HG02642 (cell line): ENCODE data around the gene TEX50.
"Not testable (repeated sequence)": the region's sequence is repeated elsewhere in the genome, so short reads cannot be mapped to it uniquely, and the experiment has no call there.

Source experiments
- ATAC-seq: cut with Tn5 transposase; IDR thresholded peaks from one replicate; pipeline ENCODE4 v1.9.1; 2021; ENCODE audit warnings: mild to moderate bottlenecking; ENCODE audit not compliant: unreplicated experiment, poor library complexity

TEX50 gene

DNA sequence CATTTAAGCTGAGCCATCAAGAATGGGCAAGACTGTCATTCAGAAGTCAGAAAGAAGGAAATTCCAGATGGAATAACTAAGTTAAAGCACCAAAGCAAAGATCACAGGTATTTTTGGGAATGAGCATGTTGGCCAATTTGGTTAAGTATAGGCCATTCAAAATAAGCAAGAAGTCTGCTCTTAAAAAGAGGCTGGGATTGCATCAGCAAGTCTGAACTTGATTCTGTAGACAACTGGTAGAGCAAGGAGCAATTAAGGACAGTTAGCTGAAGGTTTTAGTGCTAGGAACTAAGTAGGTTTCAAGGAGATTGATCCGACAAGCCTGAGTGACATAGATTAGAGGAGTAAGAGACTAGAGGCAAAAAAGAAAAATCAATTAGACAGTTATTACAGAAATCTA is 26.1 kb downstream of the TEX50 start:
- ATAC-seq, result no peak

DNA sequence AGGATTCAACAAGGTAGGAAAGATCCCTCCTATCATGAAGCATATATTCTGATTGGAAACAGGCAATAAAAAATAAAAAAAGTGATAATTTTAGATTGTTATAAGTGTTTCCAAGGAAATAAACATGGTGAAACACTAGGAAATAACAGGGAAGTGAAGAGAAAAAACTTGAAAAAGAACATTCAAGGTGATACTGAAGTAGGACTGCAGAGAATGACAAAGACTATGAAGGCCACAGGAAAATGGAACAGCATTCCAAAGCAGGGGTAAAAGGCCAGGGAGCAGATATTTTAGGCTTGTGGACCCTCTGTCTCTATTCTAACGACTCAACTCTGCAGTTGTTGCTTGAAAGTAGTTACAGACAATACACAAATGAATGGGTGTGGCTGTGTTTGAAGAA is 26.6 kb downstream of the TEX50 start:
- ATAC-seq, result no peak

DNA sequence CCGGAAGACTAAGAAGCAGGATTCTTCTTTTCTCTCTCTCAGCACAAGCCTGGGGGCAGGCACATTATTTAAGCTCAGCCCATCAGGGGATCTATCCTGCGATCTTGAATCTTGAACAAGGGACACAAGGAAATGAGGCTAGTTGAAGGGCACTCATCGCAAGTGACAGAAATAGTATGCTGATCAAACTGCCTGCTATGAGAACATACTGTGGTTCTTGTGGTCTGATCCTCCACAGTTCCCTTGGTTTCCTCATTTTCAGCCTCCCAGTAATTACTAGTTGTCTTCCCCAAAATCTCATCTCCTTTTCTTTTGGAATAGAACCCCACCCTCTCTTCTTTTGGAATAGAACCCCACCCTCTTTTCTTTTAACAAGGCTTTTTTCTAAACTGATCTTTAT is 28.0 kb downstream of the TEX50 start:
- ATAC-seq, result no peak

DNA sequence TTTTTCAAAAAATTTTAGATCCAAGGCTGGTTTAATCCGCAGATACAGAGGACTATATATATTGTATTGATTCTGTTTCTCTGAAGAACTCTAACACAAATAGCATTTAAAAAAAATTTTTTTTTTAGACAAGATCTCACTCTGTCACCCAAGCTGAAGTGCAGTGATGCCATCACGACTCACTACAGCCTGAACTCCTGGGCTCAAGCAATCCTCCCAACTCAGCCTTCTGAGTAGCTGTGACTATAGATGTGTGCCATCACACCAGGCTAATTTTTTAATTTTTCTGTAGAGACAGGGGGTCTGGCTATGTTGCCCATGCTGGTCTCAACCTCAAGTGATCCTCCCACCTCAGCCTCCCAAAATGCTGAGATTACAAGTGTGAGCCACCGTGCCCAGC is 31.5 kb downstream of the TEX50 start:
- no peak for ATAC-seq

DNA sequence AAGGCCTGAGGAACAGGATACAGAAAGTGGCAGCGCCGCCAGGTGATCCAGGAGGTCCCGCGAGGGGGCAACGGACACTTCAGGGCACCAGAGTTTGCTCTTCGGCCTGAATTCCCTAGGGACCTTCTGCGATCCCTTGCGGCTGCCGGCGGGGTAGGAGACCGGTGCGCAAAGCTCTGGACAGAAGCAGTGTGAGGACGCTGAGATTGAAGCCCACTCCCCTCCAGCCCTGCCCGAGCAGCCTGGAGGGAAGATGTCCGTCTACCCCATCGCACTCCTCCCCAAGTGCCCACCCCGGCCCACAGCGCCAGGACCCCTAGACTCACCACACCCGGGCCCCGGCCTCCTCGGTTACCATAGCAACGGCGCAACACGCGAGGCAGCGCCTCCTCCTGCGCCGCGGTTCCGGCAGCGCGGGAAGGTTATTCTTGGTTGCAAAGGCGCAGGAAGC is 34.4 kb downstream of the TEX50 start, which contains the start of gene ANKRD45:
Gene ANKRD45 (minus strand): TSS at position 361 of the 451 bp plus-strand sequence. CDS start 10,433 bp downstream, outside the sequence.
- no peak for ATAC-seq

DNA sequence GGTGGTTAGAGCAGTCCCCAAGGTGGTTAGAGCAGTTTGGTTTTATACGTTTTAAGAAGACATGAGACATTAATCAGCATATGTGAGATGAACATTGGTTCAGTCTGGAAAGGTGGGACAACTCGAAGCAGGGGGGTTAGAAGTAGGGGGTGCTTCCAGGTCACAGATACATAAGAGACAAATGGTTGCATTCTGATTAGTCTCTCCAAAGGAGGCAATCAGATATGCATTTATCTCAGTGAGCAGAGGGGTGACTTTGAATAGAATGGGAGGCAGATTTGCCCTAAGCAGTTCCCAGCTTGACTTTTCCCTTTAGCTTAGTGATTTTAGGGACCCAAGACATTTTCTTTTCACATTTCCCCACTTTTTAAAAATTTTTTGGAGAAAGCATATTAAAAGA is 39.4 kb downstream of the TEX50 start:
- ATAC-seq, result not testable (repeated sequence)

DNA sequence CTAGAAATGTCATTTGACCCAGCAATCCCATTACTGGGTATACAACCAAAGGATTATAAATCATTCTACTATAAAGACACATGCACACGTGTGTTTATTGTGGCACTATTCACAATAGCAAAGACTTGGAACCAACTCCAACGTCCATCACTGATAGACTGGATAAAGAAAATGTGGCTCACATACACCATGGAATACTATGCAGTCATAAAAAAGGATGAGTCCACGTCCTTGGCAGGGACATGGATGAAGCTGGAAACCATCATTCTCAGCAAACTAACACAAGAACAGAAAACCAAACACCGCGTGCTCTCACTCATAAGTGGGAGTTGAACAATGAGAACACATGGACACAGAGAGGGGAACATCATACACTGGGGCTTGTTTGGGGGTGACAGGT is 45.0 kb downstream of the TEX50 start:
- not testable (repeated sequence) for ATAC-seq

DNA sequence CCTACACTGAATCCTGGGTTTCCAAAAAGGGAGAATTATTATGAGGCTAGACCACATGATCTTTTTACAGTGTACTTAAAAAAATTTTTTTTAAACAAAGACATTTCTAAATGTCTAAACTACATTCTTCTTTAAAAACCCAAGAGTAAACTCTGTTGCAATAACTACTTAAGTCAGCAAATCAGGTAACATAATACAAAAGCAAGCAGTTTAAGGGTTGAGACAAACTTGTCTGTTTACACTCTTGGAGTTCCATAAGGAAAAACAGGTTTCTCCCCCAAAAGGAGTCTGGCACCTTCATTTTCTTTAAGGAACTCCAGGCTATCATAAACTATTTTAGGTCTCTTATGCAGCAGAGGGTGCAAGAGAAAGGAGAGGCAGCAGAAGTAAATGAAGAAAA is 47.0 kb downstream of the TEX50 start:
- no peak for ATAC-seq

DNA sequence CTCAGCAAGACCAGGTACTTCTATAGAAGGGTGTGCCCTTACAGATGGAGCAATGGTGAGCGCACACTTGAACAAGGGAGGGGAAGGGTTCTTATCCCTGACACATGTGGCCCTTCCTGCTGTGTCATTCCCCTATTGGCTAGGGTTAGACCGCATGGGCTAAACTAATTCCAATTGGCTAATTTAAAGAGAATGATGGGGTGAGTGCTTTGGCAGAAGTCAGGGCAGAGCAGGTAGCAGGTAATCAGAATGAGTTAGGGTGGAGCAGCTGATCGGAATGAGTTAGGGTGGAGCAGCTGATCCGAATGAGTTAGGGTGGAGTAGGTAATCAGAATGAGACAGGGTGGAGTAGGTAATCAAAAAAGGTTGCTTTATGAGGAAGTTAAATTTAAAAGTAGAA is 48.7 kb downstream of the TEX50 start:
- ATAC-seq, result not testable (repeated sequence)

DNA sequence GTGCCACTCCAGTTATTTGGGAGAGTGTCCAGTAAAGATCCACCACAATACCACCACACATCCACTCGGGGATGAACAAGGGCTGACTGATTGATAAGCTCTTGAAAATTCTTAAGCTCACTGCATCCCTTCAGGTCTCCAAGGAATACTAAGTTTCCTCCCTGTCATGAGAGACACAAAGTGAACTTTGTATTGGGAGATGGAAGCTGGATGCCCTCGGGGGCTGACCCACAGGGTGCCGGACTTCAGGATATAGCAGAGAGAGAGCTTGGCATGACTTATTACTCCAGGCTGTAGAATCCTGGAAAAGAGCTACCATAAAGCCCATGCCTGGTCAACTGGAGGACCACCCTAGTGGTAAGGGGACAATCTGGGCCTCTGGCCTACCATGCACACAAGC is 50.0 kb downstream of the TEX50 start:
- ATAC-seq, result not testable (repeated sequence)
